Thyroid gland (tissue), 4 donors: ENCODE measurements around the gene CHRNA1.

Source experiments
- CTCF ChIP-seq, 6 experiments: fragments of 200-600 bp in 3 of 6; fragments of 450-650 bp in 3 of 6; sonication (generic) in 3 of 6; IDR thresholded peaks; one replicate each; pipeline ENCODE4 v1.5.1; 2016 to 2019; ENCODE audit warnings: antibody characterized with exemption in 6 of 6, mild to moderate bottlenecking in 2 of 6, inconsistent platforms in 1 of 6, moderate library complexity in 1 of 6
- POLR2A ChIP-seq, 2 donors: fragments of 450-650 bp; IDR thresholded peaks; one replicate each; pipeline ENCODE4 v1.6.1; 2017; ENCODE audit warnings: antibody characterized with exemption in 2 of 2, mild to moderate bottlenecking in 2 of 2, moderate library complexity in 1 of 2

GRCh38 chr2:174766271-174766670 is 2.0 kb upstream of the CHRNA1 start:
- TF ChIP-seq CTCF (IDR thresholded peaks at IDR 0.05) (no peak), POLR2A (IDR thresholded peaks at IDR 0.05) (no peak)
